Measurements from ENCODE around the gene OVCH2. TPM values are rescaled to one million over a fixed set of nuclear protein-coding genes. Genes with fewer than 3 reads are reported as not detected.
A peak's percentile ranks its signal among the peaks of the same experiment; 100 is the strongest.

Gene OVCH2
- polyA plus RNA-seq, 1 donor from 2014 or later, result not detected

DNA sequence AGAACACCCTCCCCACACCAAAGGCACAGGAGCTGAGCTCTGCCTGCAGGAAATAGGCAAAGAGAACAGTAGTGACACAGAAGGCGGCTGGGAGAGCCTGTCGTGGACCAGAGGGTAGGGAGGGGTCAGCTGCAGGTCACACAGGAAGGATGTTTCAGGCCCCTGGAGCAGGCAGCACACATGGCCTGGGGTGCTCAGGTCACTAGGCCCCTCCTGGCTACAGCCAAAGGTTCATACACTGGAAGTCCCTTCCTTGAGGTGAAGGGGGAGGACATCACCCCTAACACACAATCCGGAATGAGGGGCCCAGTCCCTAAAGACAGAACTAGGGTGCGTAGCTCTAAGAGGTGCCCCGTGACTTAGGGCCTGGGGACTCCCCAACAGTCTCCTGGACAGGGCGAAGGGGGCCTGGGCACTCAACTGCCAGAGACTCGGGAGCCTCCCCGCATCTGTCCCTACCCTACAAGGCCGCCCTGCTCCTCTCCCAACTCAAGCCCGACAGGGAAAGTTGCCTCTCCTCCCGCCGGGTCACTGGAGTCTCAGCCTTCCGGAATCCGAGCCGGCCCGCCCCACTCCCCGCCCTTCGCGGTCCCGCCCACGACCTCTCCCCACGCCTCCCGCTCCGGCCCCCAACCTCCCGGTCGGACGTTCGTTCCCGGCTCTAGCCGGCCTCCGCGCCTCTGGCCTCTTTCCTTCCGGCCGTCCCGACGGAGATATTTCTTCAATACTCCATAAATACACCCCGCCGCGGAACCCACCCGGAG, 33.1 kb downstream of the OVCH2 start, which contains the start of gene CYB5R2:
Gene CYB5R2 (minus strand): TSS at position 541 of the 764 bp plus-strand sequence. CDS start 675 bp downstream, outside the sequence.
- H3F3A ChIP-seq (ENCODE audit: insufficient read depth, low read length, poor library complexity, severe bottlenecking), result no peaks in the 10 kb centered on the region
- peaks cover 37% of the 10 kb centered on the region for H3K27me3 ChIP-seq (ENCODE audit: insufficient read depth, low read depth, low read length)
- no peaks in the 10 kb centered on the region for H3K9me3 ChIP-seq (ENCODE audit: low read length)
- peak within 1 kb of the TSS; percentile 52 for H3K4me3 ChIP-seq (ENCODE audit: low read length)
- H2AFZ ChIP-seq (ENCODE audit: low read depth, low read length), result no peak within 1 kb of the TSS
- TF ChIP-seq EP300 (conservative IDR thresholded peaks at IDR 0.05; ENCODE audit: poor library complexity, severe bottlenecking) (no peak), SMC3 (conservative IDR thresholded peaks at IDR 0.05; ENCODE audit: poor library complexity) (no peak), TAF1 (IDR thresholded peaks at IDR 0.05; ENCODE audit: low read depth) (no peak), RAD21 (conservative IDR thresholded peaks at IDR 0.05) (no peak), POLR2AphosphoS5 (IDR thresholded peaks at IDR 0.05) (no peak), EZH2 (IDR thresholded peaks at IDR 0.05; ENCODE audit: borderline replicate concordance, insufficient read depth, low read length, poor library complexity, severe bottlenecking) (no peak), MXI1 (conservative IDR thresholded peaks at IDR 0.05; ENCODE audit: poor library complexity, severe bottlenecking) (no peak)
- TF ChIP-seq, protein P1, sequence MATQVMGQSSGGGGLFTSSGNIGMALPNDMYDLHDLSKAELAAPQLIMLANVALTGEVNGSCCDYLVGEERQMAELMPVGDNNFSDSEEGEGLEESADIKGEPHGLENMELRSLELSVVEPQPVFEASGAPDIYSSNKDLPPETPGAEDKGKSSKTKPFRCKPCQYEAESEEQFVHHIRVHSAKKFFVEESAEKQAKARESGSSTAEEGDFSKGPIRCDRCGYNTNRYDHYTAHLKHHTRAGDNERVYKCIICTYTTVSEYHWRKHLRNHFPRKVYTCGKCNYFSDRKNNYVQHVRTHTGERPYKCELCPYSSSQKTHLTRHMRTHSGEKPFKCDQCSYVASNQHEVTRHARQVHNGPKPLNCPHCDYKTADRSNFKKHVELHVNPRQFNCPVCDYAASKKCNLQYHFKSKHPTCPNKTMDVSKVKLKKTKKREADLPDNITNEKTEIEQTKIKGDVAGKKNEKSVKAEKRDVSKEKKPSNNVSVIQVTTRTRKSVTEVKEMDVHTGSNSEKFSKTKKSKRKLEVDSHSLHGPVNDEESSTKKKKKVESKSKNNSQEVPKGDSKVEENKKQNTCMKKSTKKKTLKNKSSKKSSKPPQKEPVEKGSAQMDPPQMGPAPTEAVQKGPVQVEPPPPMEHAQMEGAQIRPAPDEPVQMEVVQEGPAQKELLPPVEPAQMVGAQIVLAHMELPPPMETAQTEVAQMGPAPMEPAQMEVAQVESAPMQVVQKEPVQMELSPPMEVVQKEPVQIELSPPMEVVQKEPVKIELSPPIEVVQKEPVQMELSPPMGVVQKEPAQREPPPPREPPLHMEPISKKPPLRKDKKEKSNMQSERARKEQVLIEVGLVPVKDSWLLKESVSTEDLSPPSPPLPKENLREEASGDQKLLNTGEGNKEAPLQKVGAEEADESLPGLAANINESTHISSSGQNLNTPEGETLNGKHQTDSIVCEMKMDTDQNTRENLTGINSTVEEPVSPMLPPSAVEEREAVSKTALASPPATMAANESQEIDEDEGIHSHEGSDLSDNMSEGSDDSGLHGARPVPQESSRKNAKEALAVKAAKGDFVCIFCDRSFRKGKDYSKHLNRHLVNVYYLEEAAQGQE (IDR thresholded peaks at IDR 0.05; ENCODE audit: borderline replicate concordance), result no peak
- TF ChIP-seq, protein P2, sequence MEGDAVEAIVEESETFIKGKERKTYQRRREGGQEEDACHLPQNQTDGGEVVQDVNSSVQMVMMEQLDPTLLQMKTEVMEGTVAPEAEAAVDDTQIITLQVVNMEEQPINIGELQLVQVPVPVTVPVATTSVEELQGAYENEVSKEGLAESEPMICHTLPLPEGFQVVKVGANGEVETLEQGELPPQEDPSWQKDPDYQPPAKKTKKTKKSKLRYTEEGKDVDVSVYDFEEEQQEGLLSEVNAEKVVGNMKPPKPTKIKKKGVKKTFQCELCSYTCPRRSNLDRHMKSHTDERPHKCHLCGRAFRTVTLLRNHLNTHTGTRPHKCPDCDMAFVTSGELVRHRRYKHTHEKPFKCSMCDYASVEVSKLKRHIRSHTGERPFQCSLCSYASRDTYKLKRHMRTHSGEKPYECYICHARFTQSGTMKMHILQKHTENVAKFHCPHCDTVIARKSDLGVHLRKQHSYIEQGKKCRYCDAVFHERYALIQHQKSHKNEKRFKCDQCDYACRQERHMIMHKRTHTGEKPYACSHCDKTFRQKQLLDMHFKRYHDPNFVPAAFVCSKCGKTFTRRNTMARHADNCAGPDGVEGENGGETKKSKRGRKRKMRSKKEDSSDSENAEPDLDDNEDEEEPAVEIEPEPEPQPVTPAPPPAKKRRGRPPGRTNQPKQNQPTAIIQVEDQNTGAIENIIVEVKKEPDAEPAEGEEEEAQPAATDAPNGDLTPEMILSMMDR (IDR thresholded peaks at IDR 0.05; ENCODE audit: poor library complexity, severe bottlenecking), result no peak
- H4K20me1 ChIP-seq (ENCODE audit: insufficient read depth), result no peaks in the 10 kb centered on the region
- H3K27ac ChIP-seq (ENCODE audit: low read length), result no peak within 1 kb of the TSS
- H3K4me2 ChIP-seq (ENCODE audit: low read length), result no peak within 1 kb of the TSS
- H3K79me2 ChIP-seq (replicated peaks; ENCODE audit: insufficient read depth, low read length), result no peaks in the 10 kb centered on the region
- no peaks in the 10 kb centered on the region for H3K9me2 ChIP-seq (ENCODE audit: insufficient read depth, low read length)
- H3K36me3 ChIP-seq (ENCODE audit: insufficient read depth, low read length), result no peaks in the 10 kb centered on the region
- no peak within 1 kb of the TSS for H3K9ac ChIP-seq (ENCODE audit: low read length)

DNA sequence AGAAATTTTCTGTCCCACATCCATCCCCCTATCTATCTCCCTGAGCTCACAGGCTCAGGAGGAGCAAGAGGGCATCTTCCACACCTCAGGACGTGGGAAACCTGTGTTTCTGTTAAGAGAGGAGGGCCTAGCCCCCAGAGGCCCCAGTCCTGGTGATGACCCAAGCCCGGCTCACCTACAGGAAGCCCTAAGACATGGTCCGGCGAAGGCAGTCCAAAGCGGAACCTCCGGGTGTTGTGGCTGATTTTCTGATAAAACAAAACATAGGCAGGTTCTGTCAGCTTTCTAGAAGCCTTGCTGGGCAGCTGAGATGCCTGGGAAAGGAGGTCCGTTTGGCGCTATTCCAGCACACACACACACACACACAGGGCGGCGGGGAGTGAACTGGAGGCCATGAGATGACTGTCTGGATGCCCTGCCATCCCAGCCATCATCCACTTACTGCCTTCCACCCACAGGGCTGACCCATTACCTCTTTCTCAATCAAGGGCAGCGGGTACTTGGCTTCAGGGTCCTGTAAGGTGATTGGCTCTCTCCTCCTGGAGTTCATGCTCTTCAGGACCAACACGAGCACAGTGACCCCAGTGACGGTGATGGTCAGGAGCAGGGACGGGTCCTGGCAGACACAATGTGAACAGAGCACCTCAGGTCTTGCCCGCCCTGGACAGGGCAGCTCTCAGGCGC, 33.9 kb downstream of the OVCH2 start:
- Histone ChIP-seq H3K9me2 (ENCODE audit: insufficient read depth, low read length) (no peaks in the 10 kb centered on the region), H3K9ac (ENCODE audit: low read length) (no peak overlapping the region), H2AFZ (ENCODE audit: low read depth, low read length) (no peak overlapping the region), H3K27me3 (ENCODE audit: insufficient read depth, low read depth, low read length) (peaks cover 37% of the 10 kb centered on the region), H3F3A (ENCODE audit: insufficient read depth, low read length, poor library complexity, severe bottlenecking) (no peaks in the 10 kb centered on the region), H3K4me2 (ENCODE audit: low read length) (no peak overlapping the region), H4K20me1 (ENCODE audit: insufficient read depth) (no peaks in the 10 kb centered on the region), H3K27ac (ENCODE audit: low read length) (no peak overlapping the region), H3K79me2 (replicated peaks; ENCODE audit: insufficient read depth, low read length) (no peaks in the 10 kb centered on the region), H3K9me3 (ENCODE audit: low read length) (no peaks in the 10 kb centered on the region), H3K36me3 (ENCODE audit: insufficient read depth, low read length) (no peaks in the 10 kb centered on the region), H3K4me3 (ENCODE audit: low read length) (no peak overlapping the region)
- TF ChIP-seq, protein P2 (IDR thresholded peaks at IDR 0.05; ENCODE audit: poor library complexity, severe bottlenecking), result no peak
- TF ChIP-seq TAF1 (IDR thresholded peaks at IDR 0.05; ENCODE audit: low read depth) (no peak), EZH2 (IDR thresholded peaks at IDR 0.05; ENCODE audit: borderline replicate concordance, insufficient read depth, low read length, poor library complexity, severe bottlenecking) (no peak), POLR2AphosphoS5 (IDR thresholded peaks at IDR 0.05) (no peak), MXI1 (conservative IDR thresholded peaks at IDR 0.05; ENCODE audit: poor library complexity, severe bottlenecking) (no peak), RAD21 (conservative IDR thresholded peaks at IDR 0.05) (no peak), SMC3 (conservative IDR thresholded peaks at IDR 0.05; ENCODE audit: poor library complexity) (no peak), EP300 (conservative IDR thresholded peaks at IDR 0.05; ENCODE audit: poor library complexity, severe bottlenecking) (no peak)
- TF ChIP-seq, protein P1 (IDR thresholded peaks at IDR 0.05; ENCODE audit: borderline replicate concordance), result no peak
